NK-92 treated with Interleukin-12 subunit alpha and Interleukin-12 subunit beta, amount 100 ng/mL, for 24 hours (cell line): ENCODE data around the gene LLCFC1.
"Not testable (repeated sequence)": the region's sequence is repeated elsewhere in the genome, so short reads cannot be mapped to it uniquely, and the experiment has no call there.

Experiments used
- DNase-seq: peaks from one replicate; lab custom pipeline; 2025; lab: John Stamatoyannopoulos, UW

LLCFC1 gene

GRCh38 chr7:142943706-142944268, 4.5 kb downstream of the LLCFC1 start:
- no peak for DNase-seq

GRCh38 chr7:142945001-142945400, 5.7 kb downstream of the LLCFC1 start:
- DNase-seq: no peak

GRCh38 chr7:142948603-142949002, 9.3 kb downstream of the LLCFC1 start:
- DNase-seq: no peak

GRCh38 chr7:142950235-142950634, 11.0 kb downstream of the LLCFC1 start:
- DNase-seq: no peak

- no peak for DNase-seq
These were observed 15.5 kb downstream of the LLCFC1 start for GRCh38 chr7:142954680-142955268.

GRCh38 chr7:142956951-142957623, 17.8 kb downstream of the LLCFC1 start:
- DNase-seq: no peak

- DNase-seq: no peak
These were observed 18.4 kb downstream of the LLCFC1 start for GRCh38 chr7:142957723-142958122.

GRCh38 chr7:142959202-142959601, 19.9 kb downstream of the LLCFC1 start:
- DNase-seq: no peak

GRCh38 chr7:142960955-142961512, 21.8 kb downstream of the LLCFC1 start:
- DNase-seq: no peak

- no peak for DNase-seq
These were observed 22.3 kb downstream of the LLCFC1 start for GRCh38 chr7:142961595-142961972.

GRCh38 chr7:142961973-142962926, 23.0 kb downstream of the LLCFC1 start, which contains the start of gene KEL:
Gene KEL, minus strand, starts transcription at chr7:142962363. Its CDS starts 157 bp downstream, at chr7:142962206.
- no peak for DNase-seq

- no peak for DNase-seq
These were observed 23.7 kb downstream of the LLCFC1 start for GRCh38 chr7:142962991-142963390.

GRCh38 chr7:142963993-142964392, 24.7 kb downstream of the LLCFC1 start:
- DNase-seq: no peak

GRCh38 chr7:142964502-142965246, 25.4 kb downstream of the LLCFC1 start:
- no peak for DNase-seq

GRCh38 chr7:142968229-142968628, 28.9 kb downstream of the LLCFC1 start:
- DNase-seq: no peak

GRCh38 chr7:142969183-142969582, 29.9 kb downstream of the LLCFC1 start:
- no peak for DNase-seq

GRCh38 chr7:142974626-142975025, 35.3 kb downstream of the LLCFC1 start:
- no peak for DNase-seq

GRCh38 chr7:142978402-142978801, 39.1 kb downstream of the LLCFC1 start:
- DNase-seq: not testable (repeated sequence)

GRCh38 chr7:142983825-142984224, 44.5 kb downstream of the LLCFC1 start:
- no peak for DNase-seq

GRCh38 chr7:142984297-142984696, 45.0 kb downstream of the LLCFC1 start:
- no peak for DNase-seq
